Heart left ventricle (tissue), 13 donors: ENCODE data around the gene ANK3.

Experiments used
- POLR2A ChIP-seq, 2 donors: fragments of 450-650 bp; IDR thresholded peaks; one replicate each; pipeline ENCODE4 v1.6.1; 2017; ENCODE audit warnings: antibody characterized with exemption in 2 of 2, mild to moderate bottlenecking in 2 of 2, moderate library complexity in 2 of 2
- TF ChIP-seq, protein P1 (sequence below), 12 donors: fragments of 200-600 bp; sonication (generic) in 4 of 12; IDR thresholded peaks; one replicate each; pipeline versions ENCODE4 v1.5.0 to v1.8.0; 2018 to 2022; ENCODE audit warnings: antibody characterized with exemption in 12 of 12, mild to moderate bottlenecking in 5 of 12
- donor health status: ischemic (EF 13 %, LVEDD 7.1; RV severe dilation, severe dysfunction).
- donor health status: DM: no; HTN: yes; CAD: no.
- donor health status: DM: no; HTN: no; CAD: no.
- donor health status: ischemic (EF 25% LVEDD 6.9; RV normal size, moderate dysfunction).
- donor health status: ischemic (EF 25% LVEDD 5.7; RV mildly dilated, moderate dysfunction).
- donor health status: ischemic (EF 35%, LVEDD 5.7; RV mildly dilated, moderate dysfunction).
- donor health status: nonischemic (EF 11% LVEDD 7.7; RV severe dilation, severe dysfunction).
- donor health status: DM: yes; HTN: yes; CAD: no.
- donor health status: PGD.
- donor health status: ischemic (EF 29% LVEDD 5.4; RV normal size, mild dysfunction).
- donor health status: nonischemic (EF 23%, LVEDD 6.1; RV moderate dilation, normal function).

GRCh38 chr10:60023155-60023877, 366.4 kb downstream of the ANK3 start:
- TF ChIP-seq, protein P1, sequence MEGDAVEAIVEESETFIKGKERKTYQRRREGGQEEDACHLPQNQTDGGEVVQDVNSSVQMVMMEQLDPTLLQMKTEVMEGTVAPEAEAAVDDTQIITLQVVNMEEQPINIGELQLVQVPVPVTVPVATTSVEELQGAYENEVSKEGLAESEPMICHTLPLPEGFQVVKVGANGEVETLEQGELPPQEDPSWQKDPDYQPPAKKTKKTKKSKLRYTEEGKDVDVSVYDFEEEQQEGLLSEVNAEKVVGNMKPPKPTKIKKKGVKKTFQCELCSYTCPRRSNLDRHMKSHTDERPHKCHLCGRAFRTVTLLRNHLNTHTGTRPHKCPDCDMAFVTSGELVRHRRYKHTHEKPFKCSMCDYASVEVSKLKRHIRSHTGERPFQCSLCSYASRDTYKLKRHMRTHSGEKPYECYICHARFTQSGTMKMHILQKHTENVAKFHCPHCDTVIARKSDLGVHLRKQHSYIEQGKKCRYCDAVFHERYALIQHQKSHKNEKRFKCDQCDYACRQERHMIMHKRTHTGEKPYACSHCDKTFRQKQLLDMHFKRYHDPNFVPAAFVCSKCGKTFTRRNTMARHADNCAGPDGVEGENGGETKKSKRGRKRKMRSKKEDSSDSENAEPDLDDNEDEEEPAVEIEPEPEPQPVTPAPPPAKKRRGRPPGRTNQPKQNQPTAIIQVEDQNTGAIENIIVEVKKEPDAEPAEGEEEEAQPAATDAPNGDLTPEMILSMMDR (IDR thresholded peaks at IDR 0.05) = no peak
- TF ChIP-seq POLR2A (IDR thresholded peaks at IDR 0.05) = no peak
